LNCAP (cell line): ENCODE results near the gene IZUMO4.

Source experiments
- CTCF ChIP-seq: fragments of 450-650 bp; IDR thresholded peaks from 2 replicates; pipeline ENCODE4 v1.5.1; 2017; ENCODE audit warnings: mild to moderate bottlenecking

The IZUMO4 gene

GRCh38 chr19:2081873-2082810 is 14.6 kb upstream of the IZUMO4 start:
- TF ChIP-seq CTCF: no peak

GRCh38 chr19:2083174-2083854 is 13.4 kb upstream of the IZUMO4 start:
- TF ChIP-seq CTCF: no peak

- TF ChIP-seq CTCF: no peak
Measured at GRCh38 chr19:2084993-2085720, 11.6 kb upstream of the IZUMO4 start.

- no peak for TF ChIP-seq CTCF
Measured at GRCh38 chr19:2087621-2088100, 9.1 kb upstream of the IZUMO4 start.

GRCh38 chr19:2089001-2089711 is 7.6 kb upstream of the IZUMO4 start:
- no peak for TF ChIP-seq CTCF

GRCh38 chr19:2089727-2090053 is 7.0 kb upstream of the IZUMO4 start:
- TF ChIP-seq CTCF: no peak

- TF ChIP-seq CTCF: peak; percentile 62
Measured at GRCh38 chr19:2096034-2096479, 658 bp upstream of the IZUMO4 start, which contains the start of gene MOB3A. Gene MOB3A (minus strand): TSS chr19:2096326. CDS start chr19:2078560, 17,766 bp downstream.
